PC-9 (cell line): ENCODE data around the gene HYCC2.

Experiments
- CTCF ChIP-seq: fragments of 200-600 bp; sonication (generic); conservative IDR thresholded peaks from 2 replicates; pipeline ENCODE4 v1.6.1; 2017; ENCODE audit warnings: mixed run types, antibody characterized with exemption, mild to moderate bottlenecking, moderate library complexity
- EZH2 ChIP-seq: fragments of 200-600 bp; sonication (generic); IDR thresholded peaks from 2 replicates; pipeline ENCODE4 v1.8.0; 2017; ENCODE audit warnings: antibody characterized with exemption, low read depth

- TF ChIP-seq CTCF (no peak), EZH2 (no peak)
Observed at GRCh38 chr2:201074996-201075395, 3.5 kb upstream of the HYCC2 start.
